Prostate gland (tissue), 2 donors: Measurements from ENCODE around the gene TMEM200B. TPM values are rescaled to one million over a fixed set of nuclear protein-coding genes. Genes with fewer than 3 reads are reported as not detected.
"Not testable (repeated sequence)": the region's sequence is repeated elsewhere in the genome, so short reads cannot be mapped to it uniquely, and the experiment has no call there.

ENCODE experiments used
- DNase-seq: peaks from one replicate; pipeline ENCODE4 v3.0.0-alpha.2; 2019; ENCODE audit warnings: low spot score
- H3K27ac ChIP-seq, 2 donors: fragments of 200-600 bp; sonication (generic); 2 replicates each; pipeline ENCODE4 v1.5.1; 2017 to 2019
- H3K27me3 ChIP-seq: fragments of 200-600 bp; sonication (generic); replicated peaks from 2 replicates; pipeline ENCODE4 v1.5.1; 2019; ENCODE audit not compliant: insufficient read depth
- H3K36me3 ChIP-seq, 2 donors: fragments of 200-600 bp; sonication (generic); 1 replicate in 1 of 2; 2 replicates in 1 of 2; pipeline versions ENCODE4 v1.5.1 to v1.8.1; 2017 to 2019
- H3K4me1 ChIP-seq: fragments of 200-600 bp; sonication (generic); replicated peaks from 2 replicates; pipeline ENCODE4 v1.5.1; 2019
- H3K4me3 ChIP-seq, 2 donors: fragments of 200-600 bp; sonication (generic); 2 replicates each; pipeline ENCODE4 v1.5.1; 2017 to 2019
- H3K9me3 ChIP-seq: fragments of 200-600 bp; sonication (generic); 2 replicates; pipeline ENCODE4 v1.5.1; 2017
- CTCF ChIP-seq, 4 experiments: fragments of 200-600 bp in 2 of 4; fragments of 450-650 bp in 2 of 4; sonication (generic) in 2 of 4; IDR thresholded peaks; 1 replicate in 3 of 4; 2 replicates in 1 of 4; pipeline ENCODE4 v1.5.1; 2016 to 2019; ENCODE audit warnings: antibody characterized with exemption in 4 of 4, mild to moderate bottlenecking in 2 of 4, moderate library complexity in 2 of 4
- POLR2A ChIP-seq: fragments of 450-650 bp; IDR thresholded peaks from one replicate; pipeline ENCODE4 v1.6.1; 2016; ENCODE audit warnings: antibody characterized with exemption, mild to moderate bottlenecking
- POLR2AphosphoS5 ChIP-seq: sonication (generic); formaldehyde crosslinking; IDR thresholded peaks from one replicate; pipeline ENCODE4 v1.6.1; 2017; ENCODE audit warnings: antibody characterized with exemption
- WGBS: methylation state at CpG from one replicate; pipeline ENCODE4 v1.1.5; 2018; 5-methylcytosine and 5-hydroxymethylcytosine counted together
- intact Hi-C: fragments of 100-400 bp; cut with DNase I; formaldehyde crosslinking; loops from one replicate; pipeline ENCODE4 v1.14.2; 2022
- total RNA-seq, 2 donors: library from RNA; depleted of rRNA; stranded (reverse); fragments of >200 nt; gene quantifications; one replicate each; pipeline ENCODE4 v1.1.0, GENCODE V29; 2016

The TMEM200B gene
- total RNA-seq, 2 donors from 2014 or later, result 13.0 to 58.0 TPM

GRCh38 chr1:29117381-29117780, 6.3 kb downstream of the TMEM200B start:
- H3K4me1 ChIP-seq, result no peaks in the 10 kb centered on the region
- H3K27ac ChIP-seq, result peak overlapping the region in 1 of 2 donors; percentile 22
- no peak for DNase-seq
- intact Hi-C loops, result no loop called here
- no peaks in the 10 kb centered on the region for H3K27me3 ChIP-seq
- H3K4me3 ChIP-seq, result no peak overlapping the region
- WGBS, result 72% methylated on average over 2 of the region's 2 CpGs
- TF ChIP-seq CTCF (IDR thresholded peaks at IDR 0.05), result no peak
- no peak for TF ChIP-seq POLR2AphosphoS5
- TF ChIP-seq POLR2A, result no peak
- no peaks in the 10 kb centered on the region for H3K36me3 ChIP-seq
- H3K9me3 ChIP-seq, result no peaks in the 10 kb centered on the region

- Histone ChIP-seq H3K4me1 (no peaks in the 10 kb centered on the region), H3K36me3 (no peaks in the 10 kb centered on the region), H3K9me3 (no peaks in the 10 kb centered on the region), H3K27me3 (no peaks in the 10 kb centered on the region), H3K4me3 (no peak overlapping the region), H3K27ac (no peak overlapping the region)
- intact Hi-C loops, result no loop called here
- TF ChIP-seq CTCF (IDR thresholded peaks at IDR 0.05) (no peak), POLR2AphosphoS5 (no peak), POLR2A (no peak)
- no peak for DNase-seq
- 89% methylated on average over 1 of the region's 1 CpG for WGBS
Observed at GRCh38 chr1:29114654-29115053, 9.0 kb downstream of the TMEM200B start.

DNA sequence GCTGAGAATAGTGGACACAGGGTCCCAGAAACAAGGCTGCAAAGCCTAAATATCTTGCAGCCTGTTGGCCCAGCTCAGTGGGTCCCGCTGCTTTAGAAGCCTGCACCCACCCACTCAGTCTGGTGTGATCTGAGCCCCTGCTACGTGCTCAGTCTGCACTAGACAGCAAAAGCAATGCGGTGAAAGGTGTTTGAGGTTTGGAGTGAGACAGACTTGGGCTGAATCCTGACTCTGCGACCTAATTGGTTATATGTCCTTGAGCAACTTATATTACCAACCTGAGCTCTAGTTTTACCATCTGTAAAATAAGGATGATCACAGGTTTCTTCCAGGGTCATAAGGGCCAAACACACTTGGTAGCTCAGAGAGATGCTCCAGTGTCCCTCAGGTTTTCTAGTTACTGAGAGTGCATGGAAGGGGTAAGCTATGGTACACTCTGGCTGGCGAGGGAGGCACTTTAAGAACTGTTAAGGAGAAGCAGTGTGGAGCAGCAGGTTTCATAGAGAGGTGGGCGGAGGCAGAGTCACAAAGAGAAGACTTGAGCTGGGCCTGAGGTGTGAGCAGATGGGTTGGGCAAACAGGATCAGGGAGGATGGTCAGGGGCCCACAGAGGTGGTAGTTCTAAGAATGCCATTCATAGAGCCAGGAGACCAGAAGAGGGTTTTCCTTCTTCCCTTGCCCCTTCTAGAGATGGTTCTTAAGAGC, 10.1 kb downstream of the TMEM200B start:
- H3K4me3 ChIP-seq, result no peak overlapping the region
- H3K27ac ChIP-seq, result no peak overlapping the region
- no peaks in the 10 kb centered on the region for H3K4me1 ChIP-seq
- 75% methylated on average over 6 of the region's 6 CpGs for WGBS
- TF ChIP-seq POLR2AphosphoS5 (no peak), CTCF (IDR thresholded peaks at IDR 0.05) (no peak), POLR2A (no peak)
- no peaks in the 10 kb centered on the region for H3K27me3 ChIP-seq
- H3K9me3 ChIP-seq, result no peaks in the 10 kb centered on the region
- intact Hi-C loops, result no loop called here
- no peaks in the 10 kb centered on the region for H3K36me3 ChIP-seq
- no peak for DNase-seq

- no peak for TF ChIP-seq POLR2A
- TF ChIP-seq CTCF (IDR thresholded peaks at IDR 0.05), result no peak
- no peak for TF ChIP-seq POLR2AphosphoS5
- Histone ChIP-seq H3K27ac (no peak overlapping the region), H3K4me3 (no peak overlapping the region), H3K4me1 (no peaks in the 10 kb centered on the region), H3K36me3 (no peaks in the 10 kb centered on the region), H3K9me3 (no peaks in the 10 kb centered on the region), H3K27me3 (no peaks in the 10 kb centered on the region)
- intact Hi-C loops, result no loop called here
- no peak for DNase-seq
- WGBS, result 85% methylated on average over 7 of the region's 7 CpGs
Observed at GRCh38 chr1:29112705-29113412, 10.8 kb downstream of the TMEM200B start.

DNA sequence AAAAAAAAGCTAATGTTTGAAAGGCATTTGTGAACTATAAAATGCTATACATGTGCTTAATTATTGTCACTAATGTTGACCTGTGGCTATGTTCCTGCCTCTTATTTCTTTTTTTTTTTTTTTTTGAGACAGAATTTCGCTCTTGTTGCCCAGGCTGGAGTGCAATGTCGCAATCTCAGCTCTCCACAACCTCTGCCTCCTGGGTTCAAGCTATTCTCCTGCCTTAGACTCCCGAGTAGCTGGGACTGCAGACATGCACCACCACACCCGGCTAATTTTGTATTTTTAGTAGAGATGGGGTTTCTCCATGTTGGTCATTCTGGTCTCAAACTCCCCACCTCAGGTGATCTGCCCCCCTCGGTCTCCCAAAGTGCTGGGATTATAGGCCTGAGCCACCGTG, 15.7 kb downstream of the TMEM200B start:
- DNase-seq, H3K27me3 ChIP-seq, H3K4me3 ChIP-seq, H3K9me3 ChIP-seq, H3K4me1 ChIP-seq, H3K27ac ChIP-seq, intact Hi-C loops, H3K36me3 ChIP-seq: not testable (repeated sequence)
- 95% methylated on average over 6 of the region's 6 CpGs for whole genome bisulfite sequencing
